GM12872 (cell line): Measurements from ENCODE around the gene BICDL2.

Experiments used
- TF ChIP-seq, protein P1 (sequence below): IDR thresholded peaks from 3 replicates; pipeline ENCODE4 v1.5.1; 2011; ENCODE audit warnings: low read depth, mild to moderate bottlenecking, low read length, moderate library complexity; ENCODE audit not compliant: insufficient read depth

BICDL2 gene, protein sequence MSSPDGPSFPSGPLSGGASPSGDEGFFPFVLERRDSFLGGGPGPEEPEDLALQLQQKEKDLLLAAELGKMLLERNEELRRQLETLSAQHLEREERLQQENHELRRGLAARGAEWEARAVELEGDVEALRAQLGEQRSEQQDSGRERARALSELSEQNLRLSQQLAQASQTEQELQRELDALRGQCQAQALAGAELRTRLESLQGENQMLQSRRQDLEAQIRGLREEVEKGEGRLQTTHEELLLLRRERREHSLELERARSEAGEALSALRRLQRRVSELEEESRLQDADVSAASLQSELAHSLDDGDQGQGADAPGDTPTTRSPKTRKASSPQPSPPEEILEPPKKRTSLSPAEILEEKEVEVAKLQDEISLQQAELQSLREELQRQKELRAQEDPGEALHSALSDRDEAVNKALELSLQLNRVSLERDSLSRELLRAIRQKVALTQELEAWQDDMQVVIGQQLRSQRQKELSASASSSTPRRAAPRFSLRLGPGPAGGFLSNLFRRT

DNA sequence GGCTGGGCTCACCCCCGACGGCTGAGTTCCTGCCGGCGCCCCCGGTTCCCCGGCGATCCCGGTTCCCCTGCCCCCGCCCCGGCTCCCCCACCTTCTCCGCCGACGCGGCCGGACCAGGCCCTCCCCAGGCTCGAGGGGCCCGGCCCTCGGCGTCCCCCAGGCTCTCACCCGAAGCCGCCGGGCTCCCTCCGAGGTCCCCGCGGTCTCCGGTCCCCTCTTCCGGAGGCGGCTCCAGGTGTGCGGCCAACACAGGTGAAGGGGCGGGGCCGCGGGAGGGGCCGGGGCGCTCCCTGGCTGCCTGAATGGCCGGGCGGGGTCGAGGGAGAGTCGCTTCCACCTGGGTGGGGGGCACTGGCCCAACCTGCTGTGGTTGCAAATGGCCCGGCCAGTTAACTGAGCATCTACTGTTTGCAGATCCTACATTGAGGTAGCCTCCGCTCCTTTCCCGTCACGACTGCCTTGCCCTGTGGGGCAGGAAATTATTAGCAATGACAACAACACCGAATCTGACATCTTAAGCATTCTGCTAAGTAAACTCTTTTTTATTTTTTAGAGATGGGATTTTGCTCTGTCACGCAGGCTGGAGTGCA, at the start of gene BICDL2:
TSS of gene BICDL2 (minus strand) at position 219 of the 590 bp plus-strand sequence. CDS start 1,448 bp downstream, outside the sequence.
- TF ChIP-seq, protein P1, sequence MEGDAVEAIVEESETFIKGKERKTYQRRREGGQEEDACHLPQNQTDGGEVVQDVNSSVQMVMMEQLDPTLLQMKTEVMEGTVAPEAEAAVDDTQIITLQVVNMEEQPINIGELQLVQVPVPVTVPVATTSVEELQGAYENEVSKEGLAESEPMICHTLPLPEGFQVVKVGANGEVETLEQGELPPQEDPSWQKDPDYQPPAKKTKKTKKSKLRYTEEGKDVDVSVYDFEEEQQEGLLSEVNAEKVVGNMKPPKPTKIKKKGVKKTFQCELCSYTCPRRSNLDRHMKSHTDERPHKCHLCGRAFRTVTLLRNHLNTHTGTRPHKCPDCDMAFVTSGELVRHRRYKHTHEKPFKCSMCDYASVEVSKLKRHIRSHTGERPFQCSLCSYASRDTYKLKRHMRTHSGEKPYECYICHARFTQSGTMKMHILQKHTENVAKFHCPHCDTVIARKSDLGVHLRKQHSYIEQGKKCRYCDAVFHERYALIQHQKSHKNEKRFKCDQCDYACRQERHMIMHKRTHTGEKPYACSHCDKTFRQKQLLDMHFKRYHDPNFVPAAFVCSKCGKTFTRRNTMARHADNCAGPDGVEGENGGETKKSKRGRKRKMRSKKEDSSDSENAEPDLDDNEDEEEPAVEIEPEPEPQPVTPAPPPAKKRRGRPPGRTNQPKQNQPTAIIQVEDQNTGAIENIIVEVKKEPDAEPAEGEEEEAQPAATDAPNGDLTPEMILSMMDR: no peak

DNA sequence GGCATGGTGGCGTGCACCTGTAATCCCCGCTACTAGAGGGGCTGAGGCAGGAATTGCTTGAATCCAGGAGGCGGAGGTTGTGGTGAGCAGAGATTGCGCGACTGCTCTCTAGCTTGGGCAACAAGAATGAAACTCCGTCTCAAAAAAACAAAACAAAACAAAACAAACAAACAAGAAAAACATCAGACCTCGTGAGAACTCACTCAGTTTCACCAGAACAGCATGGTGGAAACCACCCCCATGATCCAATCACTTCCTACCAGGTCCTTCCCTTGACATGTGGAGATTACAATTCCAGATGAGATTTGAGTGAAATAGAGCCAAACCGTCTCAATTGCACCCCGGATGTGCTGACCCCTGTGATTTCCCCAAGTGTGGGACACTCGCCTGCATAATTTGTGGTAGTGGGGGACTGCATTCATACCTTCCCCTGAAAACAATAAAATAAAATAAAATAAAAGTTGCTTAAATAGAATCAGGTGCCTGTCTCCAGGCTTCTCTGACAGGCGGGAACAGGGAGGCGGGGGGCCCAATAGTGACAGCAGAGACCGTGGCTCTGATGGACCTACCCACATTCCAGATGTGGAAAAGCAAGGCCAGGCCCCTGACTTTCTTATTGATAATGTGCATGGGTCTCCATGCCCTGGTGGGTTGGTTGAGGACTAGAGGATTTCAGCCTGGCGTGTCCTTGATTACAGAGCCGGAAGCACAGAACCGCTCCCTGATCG, 49.3 kb upstream of the BICDL2 start:
- TF ChIP-seq, protein P1: no peak

DNA sequence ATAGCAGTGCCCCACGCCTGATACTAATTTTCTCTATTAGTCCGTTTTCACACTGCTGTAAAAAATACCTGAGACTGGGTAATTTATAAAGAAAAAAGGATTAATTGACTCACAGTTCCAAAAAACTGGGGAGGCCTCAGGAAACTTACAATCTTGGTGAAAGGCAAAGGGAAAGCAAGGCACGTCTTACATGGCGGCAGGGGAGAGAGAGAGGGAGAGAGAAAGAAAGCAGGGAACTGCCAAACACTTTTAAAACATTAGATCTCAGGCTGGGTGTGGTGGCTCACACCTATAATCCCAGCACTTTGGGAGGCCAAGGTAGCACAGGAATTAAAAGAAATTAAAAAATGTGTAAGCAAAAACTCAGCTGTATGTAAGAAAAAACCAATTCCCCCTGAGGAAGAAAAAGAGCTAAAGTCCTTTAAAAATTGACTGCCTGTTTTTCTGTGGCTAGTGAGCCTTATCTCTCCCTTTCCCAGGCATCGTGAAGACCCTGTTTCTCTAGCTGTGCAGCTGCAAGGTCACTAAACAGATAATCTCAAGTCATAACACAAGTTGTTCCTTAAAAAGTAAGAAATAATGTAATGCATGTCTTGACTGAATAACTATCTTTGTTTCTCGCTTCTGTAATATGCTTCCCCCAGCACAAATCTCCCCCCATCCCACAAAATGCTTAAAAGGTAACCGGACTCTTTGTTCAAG, 48.4 kb upstream of the BICDL2 start:
- TF ChIP-seq, protein P1: no peak

DNA sequence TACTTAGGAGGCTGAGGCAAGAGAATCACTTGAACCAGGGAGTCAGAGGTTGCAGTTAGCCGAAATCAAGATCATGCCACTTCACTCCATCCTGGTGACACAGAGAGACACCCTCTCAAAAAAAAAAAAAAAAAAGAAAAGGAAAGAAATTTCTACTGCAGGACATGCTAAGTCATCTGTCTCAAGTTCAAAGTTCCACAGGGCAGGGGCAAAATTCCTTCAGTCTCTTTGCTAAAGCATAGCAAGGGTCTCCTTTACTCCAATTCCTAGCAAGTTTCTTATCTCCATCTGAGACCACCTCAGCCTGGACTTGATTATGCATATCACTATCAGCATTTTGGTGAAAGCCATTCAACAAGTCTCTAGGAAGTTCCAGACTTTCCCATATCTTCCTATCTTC, 47.7 kb upstream of the BICDL2 start:
- TF ChIP-seq, protein P1: no peak

DNA sequence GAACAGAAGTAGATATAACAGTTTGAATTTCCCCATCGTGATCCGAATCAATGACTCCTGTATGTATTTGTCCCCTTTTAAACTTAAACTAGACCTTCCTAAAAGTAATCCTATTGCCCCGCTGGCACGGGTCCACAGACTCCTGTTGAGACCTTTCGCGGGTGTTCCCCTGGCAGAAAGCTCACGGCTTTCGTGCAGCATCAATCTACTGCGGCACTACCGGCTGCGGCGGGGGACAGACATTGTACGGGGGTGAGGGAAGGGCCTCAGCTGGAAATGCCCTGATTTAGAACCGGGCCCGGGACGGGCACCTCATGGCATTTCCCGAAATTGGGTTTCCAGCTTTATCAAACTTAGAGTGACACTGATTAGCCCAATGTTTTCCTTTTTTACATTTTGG, 43.3 kb upstream of the BICDL2 start:
- TF ChIP-seq, protein P1: no peak

DNA sequence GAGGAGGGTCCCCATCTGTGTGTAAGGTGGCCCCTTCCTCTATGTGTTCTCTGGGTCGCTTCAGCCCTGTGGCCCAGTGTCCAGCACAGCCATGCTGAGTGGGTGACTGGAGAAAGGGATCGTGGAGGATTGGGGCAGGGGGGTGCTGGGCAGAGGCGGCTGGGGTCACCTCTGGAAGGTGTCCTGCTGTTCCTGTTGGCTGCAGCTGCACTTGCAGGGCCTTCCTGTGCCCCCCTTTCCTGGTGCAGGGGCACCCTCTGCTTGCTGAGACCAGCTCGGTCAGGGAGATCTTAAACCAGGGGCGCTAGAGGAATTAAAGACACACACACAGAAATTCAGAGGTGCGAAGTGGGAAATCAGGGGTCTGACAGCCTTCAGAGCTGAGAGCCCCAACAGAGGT, 39.8 kb upstream of the BICDL2 start:
- TF ChIP-seq, protein P1: no peak
